LNCAP (cell line): Measurements from ENCODE around the gene SRP68.

Source experiments
- TF ChIP-seq, protein P1 (sequence below): fragments of 450-650 bp; IDR thresholded peaks from 2 replicates; pipeline ENCODE4 v1.5.1; 2017; ENCODE audit warnings: mild to moderate bottlenecking

SRP68 gene

DNA sequence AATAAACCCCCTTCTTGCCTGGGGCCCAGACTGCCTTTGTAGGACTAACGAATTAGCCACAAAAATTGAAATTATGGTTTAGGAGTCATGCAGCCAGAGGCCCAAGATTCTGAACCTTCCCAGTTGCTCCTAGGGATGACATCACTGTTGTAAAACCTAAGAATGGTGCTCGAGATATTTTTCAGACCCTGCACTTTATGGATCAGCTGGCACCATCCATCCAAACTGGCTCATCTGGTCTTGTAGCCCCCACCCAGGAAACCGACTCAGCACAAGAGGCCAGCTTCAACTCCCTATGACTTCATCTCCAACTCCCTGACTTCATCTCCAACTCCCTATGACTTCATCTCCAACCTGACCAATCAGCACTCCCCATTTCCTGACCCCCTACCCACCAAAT is 34.3 kb downstream of the SRP68 start:
- TF ChIP-seq, protein P1, sequence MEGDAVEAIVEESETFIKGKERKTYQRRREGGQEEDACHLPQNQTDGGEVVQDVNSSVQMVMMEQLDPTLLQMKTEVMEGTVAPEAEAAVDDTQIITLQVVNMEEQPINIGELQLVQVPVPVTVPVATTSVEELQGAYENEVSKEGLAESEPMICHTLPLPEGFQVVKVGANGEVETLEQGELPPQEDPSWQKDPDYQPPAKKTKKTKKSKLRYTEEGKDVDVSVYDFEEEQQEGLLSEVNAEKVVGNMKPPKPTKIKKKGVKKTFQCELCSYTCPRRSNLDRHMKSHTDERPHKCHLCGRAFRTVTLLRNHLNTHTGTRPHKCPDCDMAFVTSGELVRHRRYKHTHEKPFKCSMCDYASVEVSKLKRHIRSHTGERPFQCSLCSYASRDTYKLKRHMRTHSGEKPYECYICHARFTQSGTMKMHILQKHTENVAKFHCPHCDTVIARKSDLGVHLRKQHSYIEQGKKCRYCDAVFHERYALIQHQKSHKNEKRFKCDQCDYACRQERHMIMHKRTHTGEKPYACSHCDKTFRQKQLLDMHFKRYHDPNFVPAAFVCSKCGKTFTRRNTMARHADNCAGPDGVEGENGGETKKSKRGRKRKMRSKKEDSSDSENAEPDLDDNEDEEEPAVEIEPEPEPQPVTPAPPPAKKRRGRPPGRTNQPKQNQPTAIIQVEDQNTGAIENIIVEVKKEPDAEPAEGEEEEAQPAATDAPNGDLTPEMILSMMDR, result no peak

DNA sequence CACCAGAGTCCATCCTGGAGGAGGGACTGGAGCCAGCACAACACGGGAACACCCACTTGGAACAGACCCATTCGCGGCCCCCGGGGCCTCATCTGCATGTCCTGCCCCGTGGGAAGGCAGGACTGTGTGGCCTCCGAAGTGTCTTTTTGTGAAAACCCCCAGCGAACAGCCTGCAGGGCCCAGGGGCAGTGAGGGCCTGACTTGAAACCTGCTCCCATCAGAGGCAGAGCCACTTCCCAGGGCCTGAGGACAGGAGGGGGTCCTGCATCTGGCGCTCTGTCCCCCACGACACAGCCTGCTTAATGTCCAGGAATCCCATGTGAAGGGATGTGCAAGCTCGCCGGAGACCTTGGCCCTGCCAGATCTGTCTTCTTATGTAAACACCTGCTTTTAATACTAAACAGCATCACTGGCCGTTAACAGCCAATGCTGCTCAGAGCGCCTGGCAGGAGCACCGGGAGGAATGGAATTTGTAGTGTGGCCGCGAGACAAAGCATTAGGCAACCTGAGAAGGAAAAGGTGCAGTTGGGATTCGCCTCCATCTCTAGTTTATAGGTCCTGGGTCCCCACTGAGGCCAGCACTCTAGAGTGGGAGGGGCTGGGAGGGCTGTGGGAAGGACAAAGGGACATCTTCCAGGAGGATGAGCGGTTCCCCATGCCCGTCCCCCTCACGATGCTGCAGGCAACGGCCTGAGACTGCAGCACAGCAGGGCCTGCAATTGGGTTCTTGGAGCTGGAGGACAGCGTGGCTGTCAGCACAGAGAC is 35.6 kb downstream of the SRP68 start:
- TF ChIP-seq, protein P1, result no peak

DNA sequence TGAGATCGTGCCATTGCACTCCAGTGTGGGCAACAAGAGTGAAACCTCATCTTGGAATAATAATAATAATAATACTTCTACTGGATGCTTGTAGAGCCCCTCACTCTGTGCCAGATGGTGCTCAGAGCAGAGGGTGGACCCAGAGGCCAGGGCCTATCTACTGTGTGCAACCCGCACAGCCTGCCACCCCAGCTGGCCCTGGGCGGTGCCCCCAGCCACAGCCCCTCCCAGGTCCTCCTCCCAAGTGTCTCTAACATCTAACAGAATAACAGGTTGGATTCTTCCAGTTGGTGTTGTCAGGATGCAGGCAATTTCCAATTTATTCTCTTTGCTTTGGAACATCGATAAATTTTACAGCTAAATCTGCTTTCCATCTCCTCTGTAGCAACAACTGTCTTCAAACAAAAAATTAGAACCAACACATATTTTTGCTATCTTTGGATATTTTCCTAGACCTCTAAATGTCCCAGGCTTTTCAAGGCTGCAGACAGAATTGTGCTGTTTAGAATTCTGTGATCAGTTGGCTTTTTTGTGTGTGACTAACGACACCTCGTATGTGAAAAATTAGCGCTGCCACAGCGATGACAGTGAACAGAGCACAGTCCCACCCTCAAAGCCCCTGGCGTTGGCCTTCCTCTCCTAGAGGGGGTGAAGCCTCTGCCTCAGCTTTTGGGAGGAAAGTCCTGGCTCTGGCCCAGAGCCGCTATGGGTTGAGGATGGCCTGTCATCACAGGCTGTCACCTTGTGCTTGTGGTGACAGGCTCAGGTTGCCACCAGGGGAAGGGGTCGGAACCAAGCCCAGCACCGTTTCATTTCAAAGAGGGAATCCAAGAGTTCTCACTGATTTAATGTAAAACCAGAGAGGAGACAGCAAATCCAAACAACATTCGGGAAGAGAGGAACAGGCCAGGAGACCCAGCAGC is 37.6 kb downstream of the SRP68 start:
- TF ChIP-seq, protein P1, result no peak

DNA sequence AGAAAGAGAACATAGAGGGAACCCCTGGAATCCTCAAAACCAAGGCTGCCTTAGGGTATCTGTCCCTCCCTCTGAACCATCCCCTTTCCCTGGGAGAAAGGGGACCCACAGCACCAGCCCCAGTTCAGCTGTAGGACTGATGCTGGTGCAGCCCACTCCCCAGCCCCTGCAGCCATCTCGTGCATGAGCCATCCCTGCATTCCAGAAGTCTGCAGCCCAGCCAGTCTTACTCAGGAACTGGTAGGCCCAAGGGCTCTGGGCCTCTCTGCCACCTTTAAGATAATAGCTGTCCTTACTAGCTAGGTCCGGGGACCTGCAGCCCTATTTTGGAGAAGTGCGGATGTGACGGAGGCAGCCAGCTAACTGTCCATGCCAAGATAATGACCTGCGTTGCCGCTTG is 39.2 kb downstream of the SRP68 start:
- TF ChIP-seq, protein P1, result no peak

DNA sequence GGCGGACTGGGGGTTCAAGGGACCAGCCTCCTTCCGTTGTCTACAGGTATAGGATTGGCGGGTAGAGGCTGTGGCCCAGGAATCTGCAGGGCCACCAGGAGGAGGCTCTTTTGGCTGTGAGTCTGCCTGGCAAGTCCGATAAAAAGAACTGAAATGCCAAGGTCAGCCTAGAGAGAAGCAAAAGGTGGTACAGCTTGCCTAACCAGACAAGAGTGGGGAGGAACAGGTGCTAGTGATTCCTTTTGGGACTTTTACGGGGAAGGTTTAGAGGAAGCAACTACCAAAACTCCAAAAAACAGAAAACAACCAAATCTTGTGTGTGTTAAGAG is 39.6 kb downstream of the SRP68 start:
- TF ChIP-seq, protein P1, result no peak

DNA sequence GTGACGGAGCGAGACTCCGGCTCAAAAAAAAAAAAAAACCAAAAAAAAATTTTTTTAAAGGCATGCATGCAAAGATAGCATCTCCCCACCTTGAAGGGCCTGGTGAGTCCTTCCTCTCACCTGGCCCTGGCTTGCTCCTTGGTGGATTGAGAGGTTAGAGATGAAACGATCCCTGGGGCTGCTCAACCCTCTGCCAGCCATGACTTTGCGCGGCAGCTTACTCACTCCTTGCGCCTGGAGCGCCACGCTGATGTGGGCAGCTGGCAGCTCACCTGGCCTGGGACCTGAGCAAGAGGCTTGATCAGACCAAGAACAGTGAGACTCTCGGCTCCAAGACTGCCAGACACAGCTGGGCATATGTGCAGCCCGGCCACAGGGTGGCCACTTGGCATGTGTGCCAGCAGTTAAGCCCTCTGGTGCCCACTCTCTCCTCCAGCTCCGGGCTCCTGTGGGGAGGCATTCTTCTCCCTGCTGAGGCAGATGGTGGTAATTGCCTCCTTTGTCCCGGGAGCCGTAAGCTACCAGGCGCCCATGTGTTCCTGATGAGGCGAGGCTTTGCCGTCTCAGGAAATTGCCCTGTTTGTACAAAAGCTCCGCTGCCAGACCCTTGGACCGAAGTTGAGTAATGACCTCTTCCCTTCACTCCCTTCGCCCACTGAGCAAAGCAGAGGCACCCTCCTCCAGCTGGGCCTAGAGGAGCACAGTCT is 40.1 kb downstream of the SRP68 start:
- TF ChIP-seq, protein P1, result no peak

DNA sequence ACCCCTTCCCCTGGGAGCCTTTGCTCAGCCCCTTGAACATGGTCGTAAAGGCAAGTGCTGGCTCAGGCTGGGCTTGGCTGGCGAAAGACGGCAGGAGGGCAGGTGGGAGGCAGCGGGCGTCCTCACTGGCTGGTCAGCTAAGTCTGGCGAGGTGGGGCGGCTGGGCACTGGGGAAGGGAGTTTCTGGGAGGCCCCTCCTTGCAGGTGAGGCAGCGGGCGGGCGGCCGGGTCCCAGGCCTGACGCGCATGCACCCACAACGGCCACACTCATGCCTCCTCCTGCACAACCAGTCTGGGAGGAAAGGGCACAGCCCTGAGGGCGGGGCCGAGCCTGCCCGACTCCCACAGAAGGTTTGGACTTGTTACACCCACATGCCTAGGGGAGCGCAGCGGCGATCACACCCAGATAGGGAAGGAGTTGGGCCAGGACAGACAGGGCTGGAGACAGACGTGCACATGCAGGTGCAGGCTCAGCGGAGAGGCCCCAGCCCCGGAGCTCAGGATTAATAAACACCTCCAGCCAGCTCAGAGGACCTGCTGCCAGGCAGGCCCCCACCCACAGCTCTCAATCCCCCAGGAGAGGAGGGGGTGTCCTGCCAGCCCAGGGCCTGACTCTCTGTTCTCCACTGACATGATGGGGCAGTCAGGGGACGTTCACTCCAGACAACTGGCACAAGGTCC is 45.0 kb downstream of the SRP68 start, which contains the start of gene EVPL:
Gene EVPL, minus strand, starts transcription at position 148 of the 681 bp plus-strand sequence. Its CDS starts 108 bp downstream, at position 40.
- TF ChIP-seq, protein P1, result no peak
